HepG2 (cell line): Measurements from ENCODE around the gene MACROD2. TPM values are rescaled to one million over a fixed set of nuclear protein-coding genes. Genes with fewer than 3 reads are reported as not detected.
A peak's percentile ranks its signal among the peaks of the same experiment; 100 is the strongest.

Experiments used
- CEBPG ChIP-seq: IDR thresholded peaks from 2 replicates; pipeline ENCODE4 v1.6.1; 2016
- HOXA9 ChIP-seq: sonication (generic); formaldehyde crosslinking; IDR thresholded peaks from 2 replicates; pipeline ENCODE4 v1.8.1; 2022; ENCODE audit warnings: missing genetic modification reagents, mild to moderate bottlenecking, moderate library complexity, borderline replicate concordance
- MED13 ChIP-seq: sonication (generic); formaldehyde crosslinking; IDR thresholded peaks from 2 replicates; pipeline ENCODE4 v1.5.0; 2020; ENCODE audit warnings: missing genetic modification reagents
- MEIS2 ChIP-seq: sonication (generic); formaldehyde crosslinking; IDR thresholded peaks from 2 replicates; pipeline ENCODE4 v1.9.0; 2021; ENCODE audit warnings: mild to moderate bottlenecking, missing genetic modification reagents
- NCOA2 ChIP-seq: sonication (generic); formaldehyde crosslinking; IDR thresholded peaks from 2 replicates; pipeline ENCODE4 v1.8.0; 2022; ENCODE audit warnings: inconsistent platforms
- PAF1 ChIP-seq: IDR thresholded peaks from 2 replicates; pipeline ENCODE4 v1.6.1; 2016; ENCODE audit warnings: missing genetic modification reagents, missing compliant biosample characterization
- SOX6 ChIP-seq, 2 experiments: fragments of 450-650 bp in 1 of 2; sonication (generic) in 1 of 2; formaldehyde crosslinking in 1 of 2; IDR thresholded peaks; 2 replicates each; pipeline versions ENCODE4 v1.4.0 to v1.6.1; 2017 to 2020; ENCODE audit warnings: antibody characterized with exemption in 1 of 2, mild to moderate bottlenecking in 1 of 2, missing genetic modification reagents in 1 of 2
- TARDBP ChIP-seq: sonication (generic); formaldehyde crosslinking; IDR thresholded peaks from 2 replicates; pipeline ENCODE4 v1.8.0; 2022; ENCODE audit warnings: mild to moderate bottlenecking, missing genetic modification reagents
- TCF7 ChIP-seq: sonication (generic); IDR thresholded peaks from 2 replicates; pipeline ENCODE4 v1.6.1; 2016; ENCODE audit warnings: antibody characterized with exemption, low read depth
- ZFP36L2 ChIP-seq: sonication (generic); formaldehyde crosslinking; IDR thresholded peaks from 2 replicates; pipeline ENCODE4 v1.4.0; 2020; ENCODE audit warnings: missing genetic modification reagents
- ZNF331 ChIP-seq: sonication (generic); formaldehyde crosslinking; IDR thresholded peaks from 2 replicates; pipeline ENCODE4 v1.4.0; 2020; ENCODE audit warnings: missing genetic modification reagents
- ZNF367 ChIP-seq: sonication (generic); formaldehyde crosslinking; IDR thresholded peaks from 2 replicates; pipeline ENCODE4 v1.4.0; 2020; ENCODE audit warnings: missing genetic modification reagents, borderline replicate concordance
- ZNF570 ChIP-seq: sonication (generic); formaldehyde crosslinking; IDR thresholded peaks from 2 replicates; pipeline ENCODE4 v1.4.0; 2020; ENCODE audit warnings: mild to moderate bottlenecking, missing genetic modification reagents, borderline replicate concordance
- ZNF768 ChIP-seq: sonication (generic); formaldehyde crosslinking; IDR thresholded peaks from 2 replicates; pipeline ENCODE4 v1.4.0; 2020; ENCODE audit warnings: missing genetic modification reagents
- polyA plus RNA-seq, 8 experiments: library from polyadenylated mRNA; depleted of rRNA in 3 of 8; stranded (reverse) in 7 of 8; unstranded in 1 of 8; fragments of >200 nt; fragmentation: Illumina TruSeq in 4 of 8; extraction: Trizol in 4 of 8; gene quantifications; 2 replicates each; pipeline versions ENCODE4 v1.2.1 to v1.2.3, GENCODE V29; 2011 to 2016; ENCODE audit warnings: low read depth in 4 of 8, missing spikeins in 1 of 8, mixed read lengths in 1 of 8; ENCODE audit not compliant: insufficient read depth in 1 of 8
- total RNA-seq, 5 experiments: library from RNA; depleted of rRNA; stranded (reverse); fragments of >200 nt; fragmentation: Illumina TruSeq; extraction: Trizol; gene quantifications; 2 replicates each; pipeline ENCODE4 v1.2.3, GENCODE V29; 2016; ENCODE audit warnings: low read depth in 1 of 5
- TF ChIP-seq, protein P1 (sequence below): fragments of 450-650 bp; IDR thresholded peaks from 2 replicates; pipeline ENCODE4 v1.6.1; 2017
- TF ChIP-seq, protein P2 (sequence below): IDR thresholded peaks from 2 replicates; pipeline ENCODE4 v1.6.1; 2016; ENCODE audit warnings: low read depth
- TF ChIP-seq, protein P3 (sequence below): sonication (generic); formaldehyde crosslinking; IDR thresholded peaks from 2 replicates; pipeline ENCODE4 v1.8.1; 2023; ENCODE audit warnings: mild to moderate bottlenecking, missing genetic modification reagents
- TF ChIP-seq, protein P4 (sequence below): sonication (generic); formaldehyde crosslinking; IDR thresholded peaks from 2 replicates; pipeline ENCODE4 v1.4.0; 2020; ENCODE audit warnings: missing genetic modification reagents
- TF ChIP-seq, protein P5 (sequence below): sonication (generic); formaldehyde crosslinking; IDR thresholded peaks from 2 replicates; pipeline ENCODE4 v1.5.1; 2020; ENCODE audit warnings: mild to moderate bottlenecking, missing genetic modification reagents, borderline replicate concordance

MACROD2 gene
- total and polyA plus RNA-seq, 2 of the 13 experiments (the other 11 are each of a cell fraction or from before 2014, with no cell fraction given), result 0.13 to 0.51 TPM

DNA sequence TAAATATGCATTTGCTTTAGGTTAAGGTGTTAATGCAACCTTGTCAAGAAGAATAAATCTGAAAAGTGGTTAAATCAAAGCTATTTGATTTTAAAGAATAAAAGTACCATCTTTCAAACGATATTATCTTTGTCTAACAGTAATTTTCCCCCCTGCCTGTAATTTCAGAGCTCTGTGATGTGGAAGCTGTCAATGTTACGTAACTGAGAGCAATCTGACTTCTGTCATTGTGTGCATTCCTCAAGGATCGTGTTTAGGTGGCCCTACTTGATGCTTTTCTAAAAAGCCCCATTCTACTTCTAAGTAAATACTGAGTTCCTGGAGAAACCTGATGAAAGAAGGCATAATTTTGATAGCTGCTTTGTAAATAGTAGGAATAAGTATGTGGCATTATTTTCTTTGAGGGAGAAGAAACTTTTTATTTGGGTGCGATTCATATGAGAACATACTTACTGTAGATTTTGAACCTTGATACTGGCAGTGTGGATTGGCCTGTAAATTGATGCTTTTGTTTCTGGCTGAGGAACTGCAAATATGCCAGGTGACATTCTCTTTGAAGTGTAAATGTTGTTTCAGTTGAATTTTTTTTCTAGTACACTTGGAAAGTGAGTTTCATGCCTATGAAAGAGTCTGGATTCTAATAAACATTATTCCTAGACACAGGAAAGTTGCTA is 871.7 kb downstream of the MACROD2 start (continued):
- TF ChIP-seq SOX6 (IDR thresholded peaks at IDR 0.05) (no peak), SOX6 (CRISPR knock-in tag; IDR thresholded peaks at IDR 0.05) (0 out of 2 replicates have a peak, but pooled peaks have one; percentile 32), PAF1 (CRISPR knock-in tag) (no peak), MED13 (no peak), TCF7 (0 out of 2 replicates have a peak, but pooled peaks have one; percentile 35), ZNF331 (0 out of 2 replicates have a peak, but pooled peaks have one; percentile 12), ZNF367 (CRISPR knock-in tag) (no peak), HOXA9 (CRISPR knock-in tag) (no peak), CEBPG (CRISPR knock-in tag) (peak; percentile 68), ZNF768 (CRISPR knock-in tag) (no peak), MEIS2 (CRISPR knock-in tag) (no peak), TARDBP (CRISPR knock-in tag) (no peak), ZNF570 (CRISPR knock-in tag) (no peak), NCOA2 (CRISPR knock-in tag) (peak; percentile 22; the same call in 1 of the 2 replicates), ZFP36L2 (no peak)
- TF ChIP-seq, protein P1, sequence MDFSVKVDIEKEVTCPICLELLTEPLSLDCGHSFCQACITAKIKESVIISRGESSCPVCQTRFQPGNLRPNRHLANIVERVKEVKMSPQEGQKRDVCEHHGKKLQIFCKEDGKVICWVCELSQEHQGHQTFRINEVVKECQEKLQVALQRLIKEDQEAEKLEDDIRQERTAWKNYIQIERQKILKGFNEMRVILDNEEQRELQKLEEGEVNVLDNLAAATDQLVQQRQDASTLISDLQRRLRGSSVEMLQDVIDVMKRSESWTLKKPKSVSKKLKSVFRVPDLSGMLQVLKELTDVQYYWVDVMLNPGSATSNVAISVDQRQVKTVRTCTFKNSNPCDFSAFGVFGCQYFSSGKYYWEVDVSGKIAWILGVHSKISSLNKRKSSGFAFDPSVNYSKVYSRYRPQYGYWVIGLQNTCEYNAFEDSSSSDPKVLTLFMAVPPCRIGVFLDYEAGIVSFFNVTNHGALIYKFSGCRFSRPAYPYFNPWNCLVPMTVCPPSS, result no peak
- TF ChIP-seq, protein P2, sequence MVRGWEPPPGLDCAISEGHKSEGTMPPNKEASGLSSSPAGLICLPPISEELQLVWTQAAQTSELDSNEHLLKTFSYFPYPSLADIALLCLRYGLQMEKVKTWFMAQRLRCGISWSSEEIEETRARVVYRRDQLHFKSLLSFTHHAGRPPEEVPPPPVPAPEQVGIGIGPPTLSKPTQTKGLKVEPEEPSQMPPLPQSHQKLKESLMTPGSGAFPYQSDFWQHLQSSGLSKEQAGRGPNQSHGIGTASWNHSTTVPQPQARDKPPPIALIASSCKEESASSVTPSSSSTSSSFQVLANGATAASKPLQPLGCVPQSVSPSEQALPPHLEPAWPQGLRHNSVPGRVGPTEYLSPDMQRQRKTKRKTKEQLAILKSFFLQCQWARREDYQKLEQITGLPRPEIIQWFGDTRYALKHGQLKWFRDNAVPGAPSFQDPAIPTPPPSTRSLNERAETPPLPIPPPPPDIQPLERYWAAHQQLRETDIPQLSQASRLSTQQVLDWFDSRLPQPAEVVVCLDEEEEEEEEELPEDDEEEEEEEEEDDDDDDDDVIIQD (CRISPR knock-in tag), result no peak
- TF ChIP-seq, protein P3, sequence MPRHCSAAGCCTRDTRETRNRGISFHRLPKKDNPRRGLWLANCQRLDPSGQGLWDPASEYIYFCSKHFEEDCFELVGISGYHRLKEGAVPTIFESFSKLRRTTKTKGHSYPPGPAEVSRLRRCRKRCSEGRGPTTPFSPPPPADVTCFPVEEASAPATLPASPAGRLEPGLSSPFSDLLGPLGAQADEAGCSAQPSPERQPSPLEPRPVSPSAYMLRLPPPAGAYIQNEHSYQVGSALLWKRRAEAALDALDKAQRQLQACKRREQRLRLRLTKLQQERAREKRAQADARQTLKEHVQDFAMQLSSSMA (CRISPR knock-in tag), result no peak
- TF ChIP-seq, protein P4, sequence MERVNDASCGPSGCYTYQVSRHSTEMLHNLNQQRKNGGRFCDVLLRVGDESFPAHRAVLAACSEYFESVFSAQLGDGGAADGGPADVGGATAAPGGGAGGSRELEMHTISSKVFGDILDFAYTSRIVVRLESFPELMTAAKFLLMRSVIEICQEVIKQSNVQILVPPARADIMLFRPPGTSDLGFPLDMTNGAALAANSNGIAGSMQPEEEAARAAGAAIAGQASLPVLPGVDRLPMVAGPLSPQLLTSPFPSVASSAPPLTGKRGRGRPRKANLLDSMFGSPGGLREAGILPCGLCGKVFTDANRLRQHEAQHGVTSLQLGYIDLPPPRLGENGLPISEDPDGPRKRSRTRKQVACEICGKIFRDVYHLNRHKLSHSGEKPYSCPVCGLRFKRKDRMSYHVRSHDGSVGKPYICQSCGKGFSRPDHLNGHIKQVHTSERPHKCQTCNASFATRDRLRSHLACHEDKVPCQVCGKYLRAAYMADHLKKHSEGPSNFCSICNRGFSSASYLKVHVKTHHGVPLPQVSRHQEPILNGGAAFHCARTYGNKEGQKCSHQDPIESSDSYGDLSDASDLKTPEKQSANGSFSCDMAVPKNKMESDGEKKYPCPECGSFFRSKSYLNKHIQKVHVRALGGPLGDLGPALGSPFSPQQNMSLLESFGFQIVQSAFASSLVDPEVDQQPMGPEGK (CRISPR knock-in tag), result no peak
- TF ChIP-seq, protein P5, sequence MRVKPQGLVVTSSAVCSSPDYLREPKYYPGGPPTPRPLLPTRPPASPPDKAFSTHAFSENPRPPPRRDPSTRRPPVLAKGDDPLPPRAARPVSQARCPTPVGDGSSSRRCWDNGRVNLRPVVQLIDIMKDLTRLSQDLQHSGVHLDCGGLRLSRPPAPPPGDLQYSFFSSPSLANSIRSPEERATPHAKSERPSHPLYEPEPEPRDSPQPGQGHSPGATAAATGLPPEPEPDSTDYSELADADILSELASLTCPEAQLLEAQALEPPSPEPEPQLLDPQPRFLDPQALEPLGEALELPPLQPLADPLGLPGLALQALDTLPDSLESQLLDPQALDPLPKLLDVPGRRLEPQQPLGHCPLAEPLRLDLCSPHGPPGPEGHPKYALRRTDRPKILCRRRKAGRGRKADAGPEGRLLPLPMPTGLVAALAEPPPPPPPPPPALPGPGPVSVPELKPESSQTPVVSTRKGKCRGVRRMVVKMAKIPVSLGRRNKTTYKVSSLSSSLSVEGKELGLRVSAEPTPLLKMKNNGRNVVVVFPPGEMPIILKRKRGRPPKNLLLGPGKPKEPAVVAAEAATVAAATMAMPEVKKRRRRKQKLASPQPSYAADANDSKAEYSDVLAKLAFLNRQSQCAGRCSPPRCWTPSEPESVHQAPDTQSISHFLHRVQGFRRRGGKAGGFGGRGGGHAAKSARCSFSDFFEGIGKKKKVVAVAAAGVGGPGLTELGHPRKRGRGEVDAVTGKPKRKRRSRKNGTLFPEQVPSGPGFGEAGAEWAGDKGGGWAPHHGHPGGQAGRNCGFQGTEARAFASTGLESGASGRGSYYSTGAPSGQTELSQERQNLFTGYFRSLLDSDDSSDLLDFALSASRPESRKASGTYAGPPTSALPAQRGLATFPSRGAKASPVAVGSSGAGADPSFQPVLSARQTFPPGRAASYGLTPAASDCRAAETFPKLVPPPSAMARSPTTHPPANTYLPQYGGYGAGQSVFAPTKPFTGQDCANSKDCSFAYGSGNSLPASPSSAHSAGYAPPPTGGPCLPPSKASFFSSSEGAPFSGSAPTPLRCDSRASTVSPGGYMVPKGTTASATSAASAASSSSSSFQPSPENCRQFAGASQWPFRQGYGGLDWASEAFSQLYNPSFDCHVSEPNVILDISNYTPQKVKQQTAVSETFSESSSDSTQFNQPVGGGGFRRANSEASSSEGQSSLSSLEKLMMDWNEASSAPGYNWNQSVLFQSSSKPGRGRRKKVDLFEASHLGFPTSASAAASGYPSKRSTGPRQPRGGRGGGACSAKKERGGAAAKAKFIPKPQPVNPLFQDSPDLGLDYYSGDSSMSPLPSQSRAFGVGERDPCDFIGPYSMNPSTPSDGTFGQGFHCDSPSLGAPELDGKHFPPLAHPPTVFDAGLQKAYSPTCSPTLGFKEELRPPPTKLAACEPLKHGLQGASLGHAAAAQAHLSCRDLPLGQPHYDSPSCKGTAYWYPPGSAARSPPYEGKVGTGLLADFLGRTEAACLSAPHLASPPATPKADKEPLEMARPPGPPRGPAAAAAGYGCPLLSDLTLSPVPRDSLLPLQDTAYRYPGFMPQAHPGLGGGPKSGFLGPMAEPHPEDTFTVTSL, result peak; percentile 13; the same call in 1 of the 2 replicates
